ENCODE data around the gene EIF5B. TPM values are rescaled to one million over a fixed set of nuclear protein-coding genes. Genes with fewer than 3 reads are reported as not detected.
"Not testable (repeated sequence)": the region's sequence is repeated elsewhere in the genome, so short reads cannot be mapped to it uniquely, and the experiment has no call there.

Gene EIF5B
- total RNA-seq, 1 donor from 2014 or later = 20.8 TPM

DNA sequence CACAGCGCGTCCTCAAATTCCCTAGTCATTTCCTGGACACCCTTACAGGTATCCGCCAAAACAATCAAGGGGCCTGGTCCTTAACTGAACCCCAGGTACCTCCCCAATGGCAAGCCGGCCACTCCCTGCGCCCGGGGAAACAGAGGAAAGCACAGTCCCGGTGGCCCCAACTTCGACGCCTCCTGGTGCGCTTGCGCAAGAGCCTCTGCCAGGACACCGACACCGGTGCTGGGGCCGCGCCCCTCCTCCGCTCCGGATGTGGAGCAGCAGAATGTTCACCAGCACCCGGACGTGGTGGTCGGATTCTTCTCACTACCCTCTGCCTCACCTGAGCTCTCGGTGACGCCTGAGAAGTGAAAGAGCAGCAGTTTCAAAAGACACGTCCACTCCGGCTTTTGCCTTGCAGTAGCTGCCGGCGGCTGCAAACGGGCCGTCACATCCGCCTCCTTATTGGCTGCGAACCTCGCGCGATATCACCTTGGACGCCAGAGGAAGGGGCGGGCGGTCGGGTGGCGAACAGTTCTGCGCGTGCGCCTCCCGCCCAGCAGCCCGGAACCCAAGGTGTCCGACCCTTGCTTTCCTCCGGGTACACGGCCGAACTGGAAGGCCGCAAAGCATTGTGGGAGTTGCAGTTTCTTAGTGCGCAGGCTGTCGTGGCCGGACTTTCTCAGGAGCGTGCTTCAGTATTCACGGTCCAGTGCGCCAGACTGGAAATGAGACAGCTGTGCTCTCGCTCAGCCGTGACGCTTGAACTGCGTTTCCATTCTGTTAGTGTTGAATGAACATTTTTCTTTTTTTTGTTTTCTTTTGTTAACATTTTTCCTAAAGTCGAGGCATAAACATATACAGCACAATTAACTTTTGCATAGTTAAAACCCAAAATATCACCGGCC is 1.0 kb upstream of the EIF5B start, which contains the start of gene TXNDC9:
TXNDC9 (minus strand) TSS at position 423 of the 893 bp plus-strand sequence. CDS start 3,123 bp downstream, outside the sequence.
- DNase-seq (ENCODE audit: low read depth) = peak; percentile 98
- TF ChIP-seq, protein P1, sequence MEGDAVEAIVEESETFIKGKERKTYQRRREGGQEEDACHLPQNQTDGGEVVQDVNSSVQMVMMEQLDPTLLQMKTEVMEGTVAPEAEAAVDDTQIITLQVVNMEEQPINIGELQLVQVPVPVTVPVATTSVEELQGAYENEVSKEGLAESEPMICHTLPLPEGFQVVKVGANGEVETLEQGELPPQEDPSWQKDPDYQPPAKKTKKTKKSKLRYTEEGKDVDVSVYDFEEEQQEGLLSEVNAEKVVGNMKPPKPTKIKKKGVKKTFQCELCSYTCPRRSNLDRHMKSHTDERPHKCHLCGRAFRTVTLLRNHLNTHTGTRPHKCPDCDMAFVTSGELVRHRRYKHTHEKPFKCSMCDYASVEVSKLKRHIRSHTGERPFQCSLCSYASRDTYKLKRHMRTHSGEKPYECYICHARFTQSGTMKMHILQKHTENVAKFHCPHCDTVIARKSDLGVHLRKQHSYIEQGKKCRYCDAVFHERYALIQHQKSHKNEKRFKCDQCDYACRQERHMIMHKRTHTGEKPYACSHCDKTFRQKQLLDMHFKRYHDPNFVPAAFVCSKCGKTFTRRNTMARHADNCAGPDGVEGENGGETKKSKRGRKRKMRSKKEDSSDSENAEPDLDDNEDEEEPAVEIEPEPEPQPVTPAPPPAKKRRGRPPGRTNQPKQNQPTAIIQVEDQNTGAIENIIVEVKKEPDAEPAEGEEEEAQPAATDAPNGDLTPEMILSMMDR (conservative IDR thresholded peaks at IDR 0.05; ENCODE audit: low read depth, low read length) = no peak
- peak within 1 kb of the TSS; percentile 79 for H3K4me3 ChIP-seq (ENCODE audit: low read depth, low read length)

DNA sequence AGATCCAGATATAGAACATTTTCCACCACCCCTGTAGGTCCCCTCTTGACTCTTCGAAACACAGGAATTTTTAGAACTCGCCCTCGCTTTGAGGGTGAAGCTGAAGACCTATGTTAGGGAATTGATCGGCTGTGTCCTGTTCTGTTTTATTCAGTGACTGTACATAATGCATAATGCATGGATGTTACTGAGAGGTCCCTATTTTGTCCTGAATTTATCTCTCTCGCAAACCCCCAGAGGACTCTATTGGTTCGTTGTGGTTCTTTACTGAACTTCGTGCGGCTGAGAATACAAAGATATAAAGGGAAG is 431 bp upstream of the EIF5B start:
- peak overlapping the region; percentile 79 for H3K4me3 ChIP-seq (ENCODE audit: low read depth, low read length)
- TF ChIP-seq, protein P1 (conservative IDR thresholded peaks at IDR 0.05; ENCODE audit: low read depth, low read length) = no peak
- DNase-seq (ENCODE audit: low read depth) = peak; percentile 59

DNA sequence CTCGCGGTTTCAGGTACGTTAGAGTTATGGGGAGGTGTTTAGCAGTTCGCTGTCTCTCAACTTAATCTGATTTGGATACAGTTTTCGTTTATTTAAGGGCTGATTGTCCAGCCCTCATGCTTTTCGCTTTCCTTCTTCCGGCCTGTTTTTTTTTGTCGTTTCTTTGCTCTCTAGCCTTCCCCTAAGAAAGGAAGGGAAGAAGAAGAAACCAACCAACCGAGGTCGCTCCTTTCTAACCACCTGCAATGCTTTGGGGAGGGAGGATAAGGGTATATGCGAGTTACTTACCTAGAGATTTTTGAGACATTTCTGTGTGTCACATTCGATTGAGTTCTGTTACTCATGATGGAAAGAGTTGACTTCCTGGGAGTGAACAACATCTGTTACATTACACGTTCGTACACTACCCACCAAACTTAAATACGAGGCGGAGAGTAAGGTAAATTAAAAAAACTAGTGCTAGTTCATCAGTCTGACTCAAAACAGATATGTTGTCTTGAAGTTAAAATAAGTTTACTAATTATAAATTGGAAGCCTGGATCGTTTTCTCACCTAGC is 918 bp downstream of the EIF5B start:
- H3K4me3 ChIP-seq (ENCODE audit: low read depth, low read length) = peak overlapping the region; percentile 79
- TF ChIP-seq, protein P1 (conservative IDR thresholded peaks at IDR 0.05; ENCODE audit: low read depth, low read length) = no peak
- DNase-seq (ENCODE audit: low read depth) = no peak

DNA sequence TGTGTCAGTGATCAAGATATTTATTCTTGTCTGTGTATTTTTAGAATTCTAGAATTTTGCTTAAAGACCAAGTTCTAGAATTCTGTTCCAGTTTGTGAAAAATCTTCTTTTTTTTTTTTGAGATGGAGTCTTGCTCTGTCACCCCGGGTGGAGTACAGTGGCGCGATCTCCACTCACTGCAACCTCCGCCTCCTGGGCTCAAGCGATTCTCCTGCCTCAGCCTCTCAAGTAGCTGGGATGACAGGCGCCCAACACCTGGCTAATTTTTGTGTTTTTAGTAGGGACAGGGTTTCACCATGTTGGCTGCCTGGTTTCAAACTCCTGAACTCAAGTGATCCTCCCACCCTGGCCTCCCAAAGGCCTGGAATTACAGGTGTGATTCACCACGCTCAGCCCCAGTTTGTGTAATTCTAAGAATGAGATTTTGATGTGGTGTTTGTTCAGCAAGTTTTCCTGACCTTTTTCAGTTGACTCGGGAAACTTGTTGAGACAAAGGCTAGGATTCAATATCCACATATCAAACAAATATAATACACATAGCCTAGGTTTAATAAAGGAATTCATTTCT is 3.6 kb downstream of the EIF5B start:
- TF ChIP-seq, protein P1 (conservative IDR thresholded peaks at IDR 0.05; ENCODE audit: low read depth, low read length) = no peak
- no peak for DNase-seq (ENCODE audit: low read depth)

DNA sequence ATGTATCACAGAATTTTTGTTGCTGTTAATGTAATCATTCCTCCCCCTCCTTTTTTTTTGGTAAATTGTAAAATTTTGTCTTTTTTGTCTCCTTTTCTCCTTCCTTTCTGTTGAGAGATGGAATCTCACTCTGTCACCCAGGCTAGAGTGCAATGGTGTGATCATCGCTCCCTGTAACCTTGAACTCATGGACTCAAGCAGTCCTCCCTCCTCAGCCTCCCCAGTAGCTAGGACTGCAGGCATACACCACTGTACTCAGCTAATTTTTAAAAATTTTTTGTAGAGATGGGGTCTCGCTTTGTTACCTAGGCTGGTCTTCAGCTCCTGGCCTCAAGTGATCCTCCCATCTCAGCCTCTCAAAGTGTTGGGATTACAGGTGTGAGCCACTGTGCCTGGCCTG is 5.3 kb downstream of the EIF5B start:
- TF ChIP-seq, protein P1 (conservative IDR thresholded peaks at IDR 0.05; ENCODE audit: low read depth, low read length) = no peak
- DNase-seq (ENCODE audit: low read depth) = no peak
- H3K4me3 ChIP-seq (ENCODE audit: low read depth, low read length) = no peak overlapping the region

More for the DNA sequence above, 3.6 kb downstream of the EIF5B start:
- H3K4me3 ChIP-seq (ENCODE audit: low read depth, low read length) = no peak overlapping the region

DNA sequence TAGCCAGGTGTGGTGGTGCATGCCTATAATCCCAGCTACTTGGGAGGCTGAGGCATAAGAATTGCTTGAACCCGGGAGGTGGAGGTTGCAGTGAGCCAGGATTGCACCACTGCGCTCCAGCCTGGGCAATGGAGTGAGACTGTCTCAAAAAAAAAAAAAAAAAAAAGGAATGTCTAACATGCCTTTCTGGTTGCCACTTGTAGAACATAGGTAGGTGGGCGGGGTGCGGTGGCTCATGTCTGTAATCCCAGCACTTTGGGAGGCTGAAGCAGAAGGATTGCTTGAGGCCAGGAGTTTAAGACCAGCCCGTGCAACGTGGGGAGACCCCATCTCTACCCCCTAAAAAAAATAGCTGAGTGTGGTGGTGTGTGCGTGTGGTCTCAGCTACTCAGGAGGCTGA is 8.3 kb downstream of the EIF5B start:
- DNase-seq (ENCODE audit: low read depth); H3K4me3 ChIP-seq (ENCODE audit: low read depth, low read length): not testable (repeated sequence)

DNA sequence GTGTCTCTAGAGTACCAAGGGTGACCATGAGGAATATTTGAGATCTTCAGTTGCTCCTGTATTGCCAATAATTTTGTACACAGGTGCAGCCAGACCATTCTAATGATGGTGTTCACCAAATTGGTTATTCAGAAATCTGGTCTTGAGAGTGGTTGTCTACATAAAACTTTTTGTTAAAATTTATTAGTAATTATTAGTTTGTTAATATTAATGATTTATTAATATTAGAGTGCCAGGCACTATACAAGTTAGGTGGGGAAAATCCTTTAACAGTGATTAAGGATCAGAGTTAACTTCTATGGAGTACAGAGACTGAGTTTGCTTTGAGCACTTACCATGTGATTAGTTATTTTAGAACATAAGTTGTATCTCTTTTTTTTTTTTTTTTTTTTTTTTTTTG is 9.0 kb downstream of the EIF5B start:
- TF ChIP-seq, protein P1 (conservative IDR thresholded peaks at IDR 0.05; ENCODE audit: low read depth, low read length) = no peak
- DNase-seq (ENCODE audit: low read depth) = no peak
- no peak overlapping the region for H3K4me3 ChIP-seq (ENCODE audit: low read depth, low read length)

All from epithelial cell of proximal tubule (primary cell).